ES-I3 (cell line): Measurements from ENCODE around the gene MYB.
"Not testable (repeated sequence)": the region's sequence is repeated elsewhere in the genome, so short reads cannot be mapped to it uniquely, and the experiment has no call there.

Experiments used
- H3K36me3 ChIP-seq: 2 replicates; pipeline ENCODE4 v1.6.1; 2013; ENCODE audit warnings: mild to moderate bottlenecking, low read length, control low read depth, moderate library complexity; ENCODE audit not compliant: insufficient read depth
- H3K4me1 ChIP-seq: 2 replicates; pipeline ENCODE4 v1.6.1; 2013; ENCODE audit warnings: mild to moderate bottlenecking, control low read depth, low read length; ENCODE audit not compliant: insufficient read depth
- H3K9ac ChIP-seq: 2 replicates; pipeline ENCODE4 v1.6.1; 2013; ENCODE audit warnings: low read depth, mild to moderate bottlenecking, low read length, moderate library complexity
- H3K9me3 ChIP-seq: 2 replicates; pipeline ENCODE4 v1.6.1; 2013; ENCODE audit warnings: mild to moderate bottlenecking, low read length, moderate library complexity; ENCODE audit not compliant: control insufficient read depth, insufficient read depth

MYB gene

DNA sequence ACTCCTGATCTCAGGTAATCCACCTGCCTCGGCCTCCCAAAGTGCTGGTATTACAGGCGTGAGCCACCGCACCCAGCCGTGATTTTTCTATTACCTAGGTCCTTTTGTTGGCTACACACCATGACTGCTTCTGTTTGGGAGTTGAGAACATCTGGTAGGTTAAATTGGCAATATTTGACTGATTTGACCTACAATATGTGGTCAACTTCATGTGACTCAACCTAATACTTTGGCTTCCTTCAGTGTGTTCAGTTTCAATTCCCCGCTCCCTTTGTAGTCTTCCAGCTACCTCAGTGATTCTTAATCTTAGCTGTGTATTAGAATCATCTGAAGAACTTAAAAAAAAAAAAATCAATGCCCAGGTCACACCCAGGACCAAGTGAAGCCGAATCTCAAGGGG, 47.4 kb downstream of the MYB start:
- no peaks in the 10 kb centered on the region for H3K36me3 ChIP-seq
- no peak overlapping the region for H3K9ac ChIP-seq
- H3K4me1 ChIP-seq = no peaks in the 10 kb centered on the region
- H3K9me3 ChIP-seq = no peaks in the 10 kb centered on the region

GRCh38 chr6:135229996-135230395, 48.9 kb downstream of the MYB start:
- no peaks in the 10 kb centered on the region for H3K9me3 ChIP-seq
- H3K4me1 ChIP-seq = no peaks in the 10 kb centered on the region
- H3K36me3 ChIP-seq = no peaks in the 10 kb centered on the region
- H3K9ac ChIP-seq = no peak overlapping the region

GRCh38 chr6:135230711-135231468, 49.8 kb downstream of the MYB start:
- Histone ChIP-seq H3K4me1 (no peaks in the 10 kb centered on the region), H3K9me3 (no peaks in the 10 kb centered on the region), H3K9ac (no peak overlapping the region), H3K36me3 (no peaks in the 10 kb centered on the region)

GRCh38 chr6:135231469-135231844, 50.3 kb downstream of the MYB start:
- Histone ChIP-seq H3K9me3 (no peaks in the 10 kb centered on the region), H3K4me1 (no peaks in the 10 kb centered on the region), H3K36me3 (no peaks in the 10 kb centered on the region), H3K9ac (no peak overlapping the region)

GRCh38 chr6:135233686-135234491, 52.8 kb downstream of the MYB start:
- no peaks in the 10 kb centered on the region for H3K36me3 ChIP-seq
- H3K9me3 ChIP-seq = no peaks in the 10 kb centered on the region
- H3K4me1 ChIP-seq = no peaks in the 10 kb centered on the region
- no peak overlapping the region for H3K9ac ChIP-seq

DNA sequence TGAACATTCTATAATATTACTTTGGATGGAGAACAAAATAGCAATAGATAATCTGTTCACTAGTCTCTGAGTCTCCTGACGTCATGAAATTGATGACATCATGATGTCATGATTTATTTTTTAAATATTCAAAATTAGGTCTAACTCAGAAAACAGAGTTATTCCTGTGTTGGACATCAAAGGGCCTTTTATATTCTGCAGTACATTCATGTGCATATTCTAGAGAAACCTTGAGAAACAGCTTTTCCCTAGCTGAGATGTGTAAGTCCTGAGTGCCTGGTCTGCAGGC, 53.3 kb downstream of the MYB start:
- no peaks in the 10 kb centered on the region for H3K9me3 ChIP-seq
- H3K36me3 ChIP-seq = no peaks in the 10 kb centered on the region
- H3K9ac ChIP-seq = no peak overlapping the region
- no peaks in the 10 kb centered on the region for H3K4me1 ChIP-seq

- Histone ChIP-seq H3K9me3 (no peaks in the 10 kb centered on the region), H3K9ac (no peak overlapping the region), H3K4me1 (no peaks in the 10 kb centered on the region), H3K36me3 (no peaks in the 10 kb centered on the region)
Observed at GRCh38 chr6:135235716-135236115, 54.6 kb downstream of the MYB start.

GRCh38 chr6:135236319-135236718, 55.2 kb downstream of the MYB start:
- no peaks in the 10 kb centered on the region for H3K9me3 ChIP-seq
- H3K9ac ChIP-seq = no peak overlapping the region
- no peaks in the 10 kb centered on the region for H3K4me1 ChIP-seq
- no peaks in the 10 kb centered on the region for H3K36me3 ChIP-seq

DNA sequence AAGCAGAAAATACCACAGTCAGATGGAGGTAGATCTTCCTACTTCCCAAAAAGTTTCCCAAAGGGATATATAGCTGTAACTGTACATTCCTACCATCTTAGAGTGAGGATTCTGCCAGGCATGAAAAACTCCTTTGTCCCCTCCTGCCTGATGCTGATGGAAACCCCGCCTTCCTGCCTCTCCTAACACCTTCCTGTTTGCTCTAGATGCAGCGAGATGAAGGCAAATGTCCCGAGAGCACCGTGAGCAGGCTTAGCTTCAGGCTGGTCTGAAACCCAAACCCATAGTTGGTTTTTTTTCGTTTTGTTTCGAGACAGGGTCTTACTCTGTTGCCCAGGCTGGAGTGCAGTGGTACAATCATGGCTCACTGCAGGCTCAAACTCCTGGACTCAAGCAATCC, 55.6 kb downstream of the MYB start:
- no peaks in the 10 kb centered on the region for H3K9me3 ChIP-seq
- H3K9ac ChIP-seq = no peak overlapping the region
- no peaks in the 10 kb centered on the region for H3K36me3 ChIP-seq
- H3K4me1 ChIP-seq = no peaks in the 10 kb centered on the region

DNA sequence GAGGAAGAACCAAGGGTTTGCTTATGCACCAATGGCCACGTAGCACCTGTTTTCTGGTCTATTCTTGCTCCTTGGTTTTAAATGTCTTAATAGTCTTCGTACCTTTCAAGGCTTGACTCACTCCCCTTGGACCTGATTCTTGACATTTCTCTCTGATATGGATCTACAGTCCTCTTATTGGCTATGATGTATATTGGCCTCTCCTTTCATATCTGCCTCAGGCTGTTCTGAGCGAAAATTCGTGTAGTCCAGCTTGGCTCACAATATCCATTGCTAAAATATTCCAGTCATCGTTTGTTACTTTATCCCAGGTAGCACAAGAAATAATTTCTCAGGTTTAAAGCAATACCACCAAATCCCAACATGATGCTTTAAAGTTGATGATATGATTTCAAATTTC, 59.6 kb downstream of the MYB start:
- no peak overlapping the region for H3K9ac ChIP-seq
- H3K4me1 ChIP-seq = peaks cover 7% of the 10 kb centered on the region; the same call in 1 of the 2 replicates
- no peaks in the 10 kb centered on the region for H3K36me3 ChIP-seq
- H3K9me3 ChIP-seq = no peaks in the 10 kb centered on the region

GRCh38 chr6:135243871-135244796, 63.0 kb downstream of the MYB start:
- Histone ChIP-seq H3K9me3 (no peaks in the 10 kb centered on the region), H3K4me1 (peaks cover 7% of the 10 kb centered on the region; the same call in 1 of the 2 replicates), H3K9ac (no peak overlapping the region), H3K36me3 (no peaks in the 10 kb centered on the region)

DNA sequence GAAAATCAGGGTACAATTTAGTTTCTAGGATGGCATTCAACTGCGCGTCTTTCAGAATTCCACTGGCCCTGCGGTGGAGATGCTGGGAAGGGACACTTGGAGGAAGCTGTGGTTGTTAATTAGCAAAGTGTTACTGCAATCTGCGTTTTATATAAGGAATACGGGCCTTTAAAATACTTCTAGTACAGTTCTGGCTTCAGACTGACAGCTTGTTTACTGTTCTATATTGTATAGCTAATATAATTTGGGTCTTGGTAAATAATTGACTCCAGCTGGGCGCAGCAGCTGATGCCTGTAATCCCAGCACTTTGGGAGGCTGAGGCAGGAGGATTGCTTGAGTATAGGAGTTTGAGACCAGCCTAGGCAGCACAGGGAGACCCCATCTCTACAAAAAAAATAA, 63.7 kb downstream of the MYB start:
- H3K9ac ChIP-seq = no peak overlapping the region
- no peaks in the 10 kb centered on the region for H3K9me3 ChIP-seq
- H3K4me1 ChIP-seq = peaks cover 14% of the 10 kb centered on the region; the same call in 1 of the 2 replicates
- H3K36me3 ChIP-seq = no peaks in the 10 kb centered on the region

GRCh38 chr6:135246412-135247012, 65.4 kb downstream of the MYB start:
- not testable (repeated sequence) for H3K9ac ChIP-seq, H3K36me3 ChIP-seq, H3K9me3 ChIP-seq
- H3K4me1 ChIP-seq = peaks cover 23% of the 10 kb centered on the region; the same call in 1 of the 2 replicates

DNA sequence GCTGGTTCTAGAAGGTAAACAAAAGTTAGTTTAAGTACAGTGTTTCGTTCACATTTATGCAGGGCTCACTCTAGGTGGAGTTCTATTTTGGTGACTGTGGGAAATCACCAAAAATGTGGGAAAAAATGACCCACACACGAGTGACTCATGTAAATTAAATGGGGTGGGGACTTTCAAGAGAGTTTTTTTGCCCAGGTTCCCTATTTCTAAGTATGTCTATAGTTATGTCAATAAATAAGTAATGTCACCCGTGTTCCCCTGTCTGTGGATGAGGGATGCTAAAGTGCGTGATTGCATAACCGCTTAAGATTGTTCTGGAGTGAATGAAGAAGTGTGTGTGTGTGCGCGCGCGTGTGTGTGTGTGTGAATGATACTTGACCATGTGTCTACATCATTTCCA, 69.1 kb downstream of the MYB start:
- H3K4me1 ChIP-seq = peaks cover 29% of the 10 kb centered on the region
- no peak overlapping the region for H3K9ac ChIP-seq
- no peaks in the 10 kb centered on the region for H3K36me3 ChIP-seq
- no peaks in the 10 kb centered on the region for H3K9me3 ChIP-seq
